ENCODE data around the gene MEP1A.
"Not testable (repeated sequence)": the region's sequence is repeated elsewhere in the genome, so short reads cannot be mapped to it uniquely, and the experiment has no call there.

DNA sequence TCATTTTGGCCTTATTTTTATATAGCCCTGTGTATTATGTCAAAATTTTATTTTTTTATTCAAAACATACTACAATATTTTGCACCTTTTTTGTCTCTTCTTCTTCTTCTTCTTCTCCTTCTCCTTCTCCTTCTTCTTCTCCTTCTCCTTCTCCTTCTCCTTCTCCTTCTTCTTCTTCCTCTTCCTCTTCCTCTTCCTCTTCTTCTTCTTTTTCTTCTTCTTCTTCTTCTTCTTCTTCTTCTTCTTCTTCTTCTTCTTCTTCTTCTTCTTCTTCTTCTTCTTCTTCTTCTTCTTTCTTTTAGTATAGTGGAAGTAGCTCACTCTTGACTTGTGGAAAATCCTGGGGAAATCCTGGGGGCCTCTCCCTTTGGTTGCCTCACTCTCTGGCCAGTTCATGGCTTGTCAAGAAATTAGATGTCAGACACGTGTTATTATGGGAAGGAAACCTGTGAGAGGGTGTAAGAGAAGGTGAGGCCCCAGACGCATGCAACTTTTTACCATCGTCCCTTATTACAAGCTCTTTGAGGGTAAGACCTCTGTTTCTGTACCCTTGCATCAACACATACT lies 48.9 kb upstream of the MEP1A start:
- TF ChIP-seq, protein P1, sequence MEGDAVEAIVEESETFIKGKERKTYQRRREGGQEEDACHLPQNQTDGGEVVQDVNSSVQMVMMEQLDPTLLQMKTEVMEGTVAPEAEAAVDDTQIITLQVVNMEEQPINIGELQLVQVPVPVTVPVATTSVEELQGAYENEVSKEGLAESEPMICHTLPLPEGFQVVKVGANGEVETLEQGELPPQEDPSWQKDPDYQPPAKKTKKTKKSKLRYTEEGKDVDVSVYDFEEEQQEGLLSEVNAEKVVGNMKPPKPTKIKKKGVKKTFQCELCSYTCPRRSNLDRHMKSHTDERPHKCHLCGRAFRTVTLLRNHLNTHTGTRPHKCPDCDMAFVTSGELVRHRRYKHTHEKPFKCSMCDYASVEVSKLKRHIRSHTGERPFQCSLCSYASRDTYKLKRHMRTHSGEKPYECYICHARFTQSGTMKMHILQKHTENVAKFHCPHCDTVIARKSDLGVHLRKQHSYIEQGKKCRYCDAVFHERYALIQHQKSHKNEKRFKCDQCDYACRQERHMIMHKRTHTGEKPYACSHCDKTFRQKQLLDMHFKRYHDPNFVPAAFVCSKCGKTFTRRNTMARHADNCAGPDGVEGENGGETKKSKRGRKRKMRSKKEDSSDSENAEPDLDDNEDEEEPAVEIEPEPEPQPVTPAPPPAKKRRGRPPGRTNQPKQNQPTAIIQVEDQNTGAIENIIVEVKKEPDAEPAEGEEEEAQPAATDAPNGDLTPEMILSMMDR (IDR thresholded peaks at IDR 0.05), result not testable (repeated sequence)
- not testable (repeated sequence) for TF ChIP-seq POLR2A, EP300 (IDR thresholded peaks at IDR 0.05)

Data from gastroesophageal sphincter (tissue), 3 donors.